NCI-H510A (cell line): ENCODE data around the gene PPP2R2B.
"Not testable (repeated sequence)": the region's sequence is repeated elsewhere in the genome, so short reads cannot be mapped to it uniquely, and the experiment has no call there.

Source experiments
- DNase-seq: peaks from one replicate; lab custom pipeline; 2025; lab: John Stamatoyannopoulos, UW

PPP2R2B gene

GRCh38 chr5:146607659-146608332, 270.8 kb downstream of the PPP2R2B start:
- no peak for DNase-seq

GRCh38 chr5:146606893-146607292, 271.7 kb downstream of the PPP2R2B start:
- no peak for DNase-seq

GRCh38 chr5:146600376-146600775, 278.2 kb downstream of the PPP2R2B start:
- no peak for DNase-seq

GRCh38 chr5:146599261-146599660, 279.3 kb downstream of the PPP2R2B start:
- no peak for DNase-seq

- DNase-seq = no peak
Measured at GRCh38 chr5:146595088-146595487, 283.5 kb downstream of the PPP2R2B start.

- no peak for DNase-seq
Measured at GRCh38 chr5:146592352-146592751, 286.2 kb downstream of the PPP2R2B start.

GRCh38 chr5:146589028-146589345, 289.6 kb downstream of the PPP2R2B start:
- no peak for DNase-seq

- DNase-seq = no peak
Measured at GRCh38 chr5:146588331-146589027, 290.1 kb downstream of the PPP2R2B start.

- DNase-seq = no peak
Measured at GRCh38 chr5:146586752-146587151, 291.8 kb downstream of the PPP2R2B start.

- DNase-seq = no peak
Measured at GRCh38 chr5:146584750-146585149, 293.8 kb downstream of the PPP2R2B start.

GRCh38 chr5:146582051-146582596, 296.4 kb downstream of the PPP2R2B start:
- DNase-seq = no peak

GRCh38 chr5:146580237-146580636, 298.3 kb downstream of the PPP2R2B start:
- no peak for DNase-seq

- DNase-seq = no peak
Measured at GRCh38 chr5:146574713-146575112, 303.8 kb downstream of the PPP2R2B start.

GRCh38 chr5:146568161-146568560, 310.4 kb downstream of the PPP2R2B start:
- no peak for DNase-seq

- DNase-seq = peak; percentile 25
Measured at GRCh38 chr5:146565764-146566367, 312.7 kb downstream of the PPP2R2B start.

- DNase-seq = no peak
Measured at GRCh38 chr5:146564007-146564762, 314.4 kb downstream of the PPP2R2B start.

GRCh38 chr5:146562461-146562860, 316.1 kb downstream of the PPP2R2B start:
- DNase-seq = no peak

- no peak for DNase-seq
Measured at GRCh38 chr5:146561711-146562110, 316.8 kb downstream of the PPP2R2B start.

- DNase-seq = no peak
Measured at GRCh38 chr5:146560205-146560812, 318.2 kb downstream of the PPP2R2B start.

GRCh38 chr5:146556884-146557283, 321.7 kb downstream of the PPP2R2B start:
- not testable (repeated sequence) for DNase-seq

- no peak for DNase-seq
Measured at GRCh38 chr5:146553446-146553845, 325.1 kb downstream of the PPP2R2B start.

GRCh38 chr5:146549615-146550014, 328.9 kb downstream of the PPP2R2B start:
- no peak for DNase-seq
